Stimulated activated CD4-positive, alpha-beta T cell treated with anti-CD3 and anti-CD28 coated beads, Interleukin-2, amount 100 ng/mL, for 48 hours (primary cell): Measurements from ENCODE around the gene SAMD13.

Experiments
- DNase-seq, 2 donors: peaks; one replicate each; pipeline ENCODE4 v3.0.0-alpha.2; 2020

Gene SAMD13

GRCh38 chr1:84374991-84375696, 73.6 kb downstream of the SAMD13 start:
- no peak for DNase-seq

- DNase-seq: no peak
Measured at GRCh38 chr1:84376000-84376910, 74.7 kb downstream of the SAMD13 start.

- DNase-seq: no peak
Measured at GRCh38 chr1:84377480-84378095, 76.1 kb downstream of the SAMD13 start.

- DNase-seq: no peak
Measured at GRCh38 chr1:84379138-84379916, 77.8 kb downstream of the SAMD13 start.

GRCh38 chr1:84379917-84380180, 78.3 kb downstream of the SAMD13 start:
- no peak for DNase-seq

- DNase-seq: no peak
Measured at GRCh38 chr1:84382127-84382526, 80.6 kb downstream of the SAMD13 start.

- DNase-seq: no peak
Measured at GRCh38 chr1:84385347-84385746, 83.8 kb downstream of the SAMD13 start.

GRCh38 chr1:84386716-84387479, 85.4 kb downstream of the SAMD13 start:
- DNase-seq: no peak

- DNase-seq: no peak
Measured at GRCh38 chr1:84387480-84388163, 86.1 kb downstream of the SAMD13 start.

- no peak for DNase-seq
Measured at GRCh38 chr1:84390226-84390625, 88.7 kb downstream of the SAMD13 start.

GRCh38 chr1:84398175-84399155, 97.0 kb downstream of the SAMD13 start, which contains the start of gene DNASE2B:
TSS of gene DNASE2B (plus strand) at chr1:84398484. CDS start at chr1:84398565, 81 bp downstream.
- no peak for DNase-seq
